HG03064 (cell line): ENCODE results near the gene DNMT3L.
"Not testable (repeated sequence)": the region's sequence is repeated elsewhere in the genome, so short reads cannot be mapped to it uniquely, and the experiment has no call there.

Source experiments
- ATAC-seq: cut with Tn5 transposase; IDR thresholded peaks from one replicate; pipeline ENCODE4 v1.9.1; 2021; ENCODE audit warnings: low read depth; ENCODE audit not compliant: unreplicated experiment

DNMT3L gene

DNA sequence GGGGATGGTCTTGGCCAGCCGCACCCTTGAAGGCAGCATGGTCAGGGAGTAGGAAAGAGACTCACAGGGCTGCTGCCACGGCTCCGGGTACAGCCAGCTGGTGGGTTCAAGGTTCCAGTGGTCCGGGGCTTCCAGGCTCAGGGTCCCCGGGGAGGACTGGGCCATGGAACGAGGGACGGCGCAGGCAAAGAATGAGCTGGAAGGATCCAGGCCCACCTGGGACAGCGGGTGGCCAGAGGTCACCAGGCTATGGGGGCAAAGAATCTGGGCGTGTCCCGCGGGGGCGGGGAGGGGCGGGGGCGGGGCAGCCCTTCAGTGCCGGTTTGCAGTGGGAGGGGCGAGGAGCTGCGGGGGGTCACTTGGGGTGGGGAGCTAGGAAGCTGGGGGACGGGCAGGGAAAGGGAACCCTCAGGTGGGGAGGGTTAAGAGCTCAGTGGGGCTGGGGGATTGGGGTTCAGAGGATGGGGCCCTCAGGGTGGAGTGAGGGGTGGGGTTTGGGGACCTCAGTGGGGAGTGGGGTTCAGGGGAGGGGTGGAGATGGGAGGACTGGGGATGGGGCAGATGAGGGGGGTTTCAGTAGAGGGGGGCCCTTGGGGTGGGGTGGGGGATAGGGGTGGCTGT lies at the start of gene DNMT3L:
Gene DNMT3L, minus strand, starts transcription at position 223 of the 621 bp plus-strand sequence. CDS start 638 bp downstream, outside the sequence.
- no peak for ATAC-seq

DNA sequence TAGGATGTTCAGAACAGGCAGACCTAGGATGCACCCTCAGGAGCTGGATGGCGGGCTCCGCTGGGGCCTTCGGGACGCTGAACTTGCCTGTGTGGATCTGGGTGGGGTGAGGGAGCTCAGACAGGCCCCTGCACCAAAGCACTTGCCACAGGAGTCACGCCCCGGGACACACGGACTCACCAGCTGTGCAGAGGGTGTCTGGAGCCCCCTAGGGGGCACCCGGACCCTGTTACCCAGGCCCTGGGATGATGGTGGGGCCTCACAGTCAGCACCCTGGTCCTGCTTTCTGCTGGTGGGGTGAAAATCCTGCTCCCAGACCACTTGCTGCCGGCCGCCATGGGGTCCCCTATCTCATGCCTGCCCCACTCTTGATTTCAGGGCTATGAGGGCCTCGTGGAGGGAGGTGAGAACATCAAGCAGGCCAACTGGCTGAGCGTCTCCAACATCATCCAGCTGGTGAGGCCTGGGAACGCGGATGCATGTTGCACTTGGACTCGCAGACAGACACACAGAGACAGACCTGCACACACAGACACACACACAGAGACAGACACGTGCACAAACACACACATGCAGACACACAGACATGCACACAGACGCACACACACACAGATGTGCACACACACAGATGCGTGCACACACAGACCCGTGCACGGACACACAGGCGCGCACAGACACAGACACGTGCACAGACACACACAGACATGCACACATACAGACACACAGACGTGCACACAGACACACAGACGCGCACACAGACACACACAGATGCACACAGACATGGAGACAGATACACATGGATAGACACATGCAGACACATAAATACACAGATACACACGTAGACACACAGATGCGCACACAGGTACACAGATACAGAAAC lies 49.2 kb upstream of the DNMT3L start:
- ATAC-seq, result no peak

DNA sequence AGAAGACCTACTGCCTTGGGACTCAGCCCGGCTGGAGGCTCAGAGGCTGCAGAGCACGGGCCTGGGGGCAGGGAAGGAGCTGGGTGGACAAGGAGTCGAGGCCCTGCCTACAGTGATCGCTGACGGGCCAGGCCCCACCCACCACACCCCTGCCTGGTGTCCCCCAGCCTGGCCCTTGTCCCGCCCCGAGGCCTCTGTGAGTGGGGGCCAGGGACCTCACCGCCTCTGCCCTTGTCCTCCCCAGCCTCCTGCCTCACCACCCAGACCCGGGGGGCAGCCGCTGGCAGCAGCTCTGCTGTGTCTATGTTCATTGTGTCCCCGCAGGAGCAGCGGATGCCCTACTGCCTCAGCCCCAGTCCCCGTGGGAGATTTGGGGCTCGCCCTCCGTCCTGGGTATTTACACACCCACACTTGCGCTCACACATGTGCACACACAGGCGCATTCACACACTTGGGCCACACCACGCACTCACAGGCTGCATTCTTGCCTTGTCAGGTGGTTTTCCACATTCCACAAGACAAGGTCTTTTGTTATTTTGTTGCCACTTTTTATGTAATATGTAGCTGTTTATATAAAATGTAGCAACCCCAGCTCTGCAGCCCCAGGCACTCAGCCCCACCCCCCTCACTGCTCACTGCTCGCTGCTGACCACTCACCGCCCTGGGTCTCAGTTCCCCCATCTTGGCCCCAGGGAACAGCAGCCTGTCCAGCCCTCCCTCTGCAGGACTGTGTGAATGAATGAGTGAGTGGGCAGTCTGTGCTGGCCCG lies 45.4 kb upstream of the DNMT3L start:
- no peak for ATAC-seq

DNA sequence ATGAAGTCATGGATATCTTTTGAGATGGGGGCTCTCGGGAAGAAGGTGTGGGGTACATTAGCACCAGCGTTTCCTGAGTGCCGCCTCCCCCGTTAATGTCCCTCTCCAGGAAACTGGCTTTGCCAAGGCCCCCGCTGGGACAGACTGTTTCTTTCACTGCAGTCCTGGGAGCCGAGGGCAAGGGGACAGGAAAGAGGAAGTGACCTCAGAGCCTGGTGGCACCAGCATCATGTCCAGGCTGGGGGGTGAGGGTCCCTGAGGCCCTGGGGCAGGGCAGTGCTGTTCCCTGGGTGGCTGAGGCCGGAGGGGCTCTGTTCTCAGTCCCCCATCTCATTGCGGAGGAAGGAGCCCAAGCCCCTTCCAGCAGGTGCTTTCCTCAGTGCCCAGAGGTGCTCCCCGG lies 44.0 kb upstream of the DNMT3L start:
- ATAC-seq, result no peak

DNA sequence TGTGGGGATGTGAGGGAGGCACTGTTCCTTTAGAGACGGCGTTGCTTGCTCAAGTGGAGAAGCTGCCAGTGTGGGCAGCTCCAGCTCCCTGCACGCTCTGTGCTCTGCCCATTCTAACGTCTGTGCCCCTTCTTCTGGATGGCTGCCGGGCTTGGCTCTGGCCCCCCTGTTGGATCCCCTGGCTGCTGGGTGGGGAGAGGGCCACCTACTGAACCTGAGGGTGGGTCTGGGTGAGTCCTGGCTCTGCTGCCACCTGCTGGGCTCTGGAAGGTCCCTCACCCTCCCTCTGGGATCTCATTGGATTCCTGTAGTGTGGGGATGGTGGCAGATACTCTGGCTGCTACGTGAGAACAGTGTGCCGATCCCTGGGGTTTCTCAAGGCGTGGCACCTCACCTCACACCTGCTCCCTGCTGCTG lies 43.2 kb upstream of the DNMT3L start:
- ATAC-seq, result no peak

DNA sequence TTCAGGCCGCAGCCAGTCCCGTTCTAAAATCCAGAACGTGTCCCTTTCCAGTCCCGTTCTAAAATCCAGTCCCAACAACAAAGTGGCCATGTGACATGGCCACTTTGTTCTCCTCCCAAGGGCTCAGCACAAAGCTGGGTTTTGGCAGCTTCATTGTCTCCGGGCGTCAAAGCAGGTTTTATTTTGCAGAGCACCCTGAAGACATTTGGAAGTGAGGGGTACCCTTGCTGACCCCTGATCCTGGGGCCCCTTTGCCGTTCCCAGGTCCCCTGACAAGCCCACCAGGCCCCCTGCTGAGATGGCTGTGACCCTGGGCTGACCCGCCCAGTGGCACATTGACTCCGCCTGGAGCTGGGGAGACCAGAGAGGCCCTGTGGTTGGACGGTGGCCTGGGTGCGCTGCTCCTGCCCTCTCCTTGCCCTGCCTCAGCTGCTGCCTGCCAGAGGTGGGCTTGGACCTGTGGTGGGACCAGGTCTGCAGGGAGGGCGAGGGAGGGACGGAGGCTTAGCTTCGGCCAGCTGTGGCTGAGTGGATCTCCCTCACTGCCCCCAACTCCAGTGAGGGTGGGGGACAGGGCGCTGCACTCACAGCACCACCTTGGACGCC lies 42.4 kb upstream of the DNMT3L start:
- ATAC-seq, result no peak

DNA sequence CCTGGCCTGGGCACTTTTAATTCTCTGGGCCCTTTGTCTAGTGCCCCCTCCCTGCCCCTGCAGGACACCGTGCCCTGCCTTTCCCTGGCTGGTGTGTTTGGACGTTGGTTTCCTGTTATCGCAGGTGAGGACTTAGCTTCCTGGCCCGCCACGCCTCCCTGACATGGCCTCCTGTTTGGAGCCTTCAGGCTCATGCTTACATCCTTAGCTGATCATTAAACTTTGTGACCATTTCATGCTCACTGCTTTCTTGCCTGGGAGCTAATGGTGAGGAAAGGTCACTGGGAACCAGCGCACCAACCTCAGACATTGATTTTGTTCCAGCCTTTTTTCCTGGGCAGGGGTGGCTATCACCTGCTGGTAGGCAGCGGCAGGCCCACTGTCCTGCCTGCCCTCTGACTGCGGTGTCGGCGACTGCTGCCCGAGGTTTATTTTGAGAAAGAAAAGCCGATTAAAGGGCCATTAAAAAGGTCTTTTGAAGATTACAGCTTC lies 41.8 kb upstream of the DNMT3L start:
- ATAC-seq, result no peak

DNA sequence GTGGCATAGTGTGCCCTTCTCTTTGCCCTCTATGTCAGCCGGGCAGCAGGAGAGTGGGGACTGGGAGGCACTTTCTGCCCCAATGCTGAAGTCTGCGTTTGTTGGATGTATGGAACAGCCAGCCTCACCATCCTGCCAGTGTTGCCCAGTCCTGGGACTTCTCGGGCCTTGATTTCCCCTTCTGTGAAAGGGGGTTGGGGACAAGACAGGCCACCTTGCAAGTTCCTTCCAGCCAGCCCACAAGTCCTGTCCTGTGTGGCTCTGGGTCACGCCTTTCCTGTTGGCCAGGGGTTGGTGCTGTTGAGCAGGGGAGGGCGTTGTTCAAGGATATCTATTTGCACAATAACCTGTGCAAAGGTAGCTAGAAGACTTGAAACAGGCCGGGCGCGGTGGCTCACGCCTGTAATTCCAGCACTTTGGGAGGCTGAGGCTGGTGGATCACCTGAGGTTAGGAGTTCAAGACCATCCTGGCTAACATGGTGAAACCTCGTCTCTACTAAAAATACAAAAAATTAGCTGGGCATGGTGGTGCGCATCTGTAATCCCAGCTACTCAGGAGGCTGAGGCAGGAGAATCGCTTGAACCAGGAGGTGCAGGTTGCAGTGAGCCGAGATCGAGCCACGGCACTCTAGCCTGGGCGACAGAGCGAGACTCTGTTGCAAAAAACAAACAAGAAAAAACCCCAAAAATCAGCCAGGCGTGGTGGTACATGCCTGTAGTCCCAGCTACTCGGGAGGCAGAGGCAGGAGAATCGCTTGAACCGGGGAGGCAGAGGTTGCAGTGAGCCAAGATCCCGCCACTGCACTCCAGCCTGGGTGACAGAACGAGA lies 41.1 kb upstream of the DNMT3L start:
- ATAC-seq, result not testable (repeated sequence)

DNA sequence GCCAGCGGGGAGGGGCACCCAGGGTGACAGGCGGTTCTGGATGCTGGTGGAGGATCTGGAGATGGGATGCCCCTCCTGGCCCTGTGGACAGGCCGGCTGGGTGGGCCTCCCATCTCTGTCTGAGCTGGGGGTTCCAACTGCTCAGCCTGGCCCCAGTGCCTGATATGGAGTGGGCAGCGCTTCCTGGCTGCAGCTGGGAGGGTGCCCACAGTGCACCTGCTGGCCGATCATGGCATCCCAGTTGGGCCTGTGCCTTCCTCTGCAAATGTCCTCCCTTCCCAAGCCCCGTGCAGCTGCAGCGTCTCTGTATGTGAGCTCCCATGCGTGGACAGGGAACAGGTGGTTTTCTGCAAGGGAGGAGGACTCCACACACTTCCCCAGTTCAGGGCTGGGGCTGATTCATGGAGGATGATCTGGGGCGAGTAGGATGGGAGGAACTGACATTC lies 40.3 kb upstream of the DNMT3L start:
- ATAC-seq, result no peak

DNA sequence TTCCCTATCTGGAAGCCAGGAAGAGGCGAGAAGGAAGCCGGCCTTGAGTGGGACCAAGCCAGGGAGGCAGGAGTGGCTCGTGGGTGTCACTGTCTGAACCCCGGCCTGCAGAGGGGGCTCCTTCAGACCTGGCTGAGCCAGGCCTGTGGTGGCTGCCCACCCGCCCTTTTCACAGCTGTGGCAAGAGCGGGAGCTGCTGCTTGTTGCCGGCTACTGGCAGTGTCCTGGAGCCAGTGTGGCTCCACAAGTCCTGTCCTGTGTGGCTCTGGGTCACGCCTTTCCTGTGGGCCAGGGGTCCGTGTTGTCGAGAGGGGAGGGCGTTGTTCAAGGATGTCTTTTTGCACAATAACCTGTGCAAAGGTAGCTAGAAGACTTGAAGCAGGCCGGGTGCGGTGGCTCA lies 39.4 kb upstream of the DNMT3L start:
- ATAC-seq, result no peak

DNA sequence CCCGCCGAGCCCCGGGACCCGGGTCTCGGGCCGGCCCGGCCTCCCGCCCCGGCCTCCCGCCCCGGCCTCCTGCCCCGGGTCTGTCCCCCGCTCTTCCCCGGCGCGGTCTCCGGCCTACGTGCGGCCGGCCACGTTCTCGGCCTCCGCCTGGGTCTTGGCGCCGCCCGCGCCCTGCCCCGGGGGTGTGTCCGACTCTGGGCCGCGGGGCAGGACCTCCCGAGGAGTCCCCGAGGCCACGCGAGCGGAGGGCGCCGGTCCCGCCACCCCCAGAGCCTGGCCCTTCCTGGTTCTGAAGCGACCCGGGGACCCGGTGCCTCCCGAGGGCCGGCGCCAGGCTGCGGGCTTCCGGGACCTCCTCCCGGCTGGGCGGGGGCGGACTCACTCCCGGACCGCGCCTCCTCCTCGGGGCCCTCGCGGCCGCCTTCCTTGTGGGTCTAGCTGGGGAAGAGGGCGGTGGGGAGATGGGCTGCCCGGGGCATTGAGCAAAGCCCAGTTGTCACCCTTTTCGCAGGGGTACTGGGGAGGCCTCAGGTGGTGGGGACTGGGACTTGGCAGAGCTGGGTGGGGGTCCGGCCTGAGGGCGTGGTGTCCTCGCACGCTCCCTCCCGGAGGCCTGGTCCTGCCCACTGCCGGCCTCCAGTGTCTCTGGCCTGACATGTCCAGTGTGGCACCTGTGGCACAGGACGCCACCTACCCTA lies 38.7 kb upstream of the DNMT3L start:
- no peak for ATAC-seq

DNA sequence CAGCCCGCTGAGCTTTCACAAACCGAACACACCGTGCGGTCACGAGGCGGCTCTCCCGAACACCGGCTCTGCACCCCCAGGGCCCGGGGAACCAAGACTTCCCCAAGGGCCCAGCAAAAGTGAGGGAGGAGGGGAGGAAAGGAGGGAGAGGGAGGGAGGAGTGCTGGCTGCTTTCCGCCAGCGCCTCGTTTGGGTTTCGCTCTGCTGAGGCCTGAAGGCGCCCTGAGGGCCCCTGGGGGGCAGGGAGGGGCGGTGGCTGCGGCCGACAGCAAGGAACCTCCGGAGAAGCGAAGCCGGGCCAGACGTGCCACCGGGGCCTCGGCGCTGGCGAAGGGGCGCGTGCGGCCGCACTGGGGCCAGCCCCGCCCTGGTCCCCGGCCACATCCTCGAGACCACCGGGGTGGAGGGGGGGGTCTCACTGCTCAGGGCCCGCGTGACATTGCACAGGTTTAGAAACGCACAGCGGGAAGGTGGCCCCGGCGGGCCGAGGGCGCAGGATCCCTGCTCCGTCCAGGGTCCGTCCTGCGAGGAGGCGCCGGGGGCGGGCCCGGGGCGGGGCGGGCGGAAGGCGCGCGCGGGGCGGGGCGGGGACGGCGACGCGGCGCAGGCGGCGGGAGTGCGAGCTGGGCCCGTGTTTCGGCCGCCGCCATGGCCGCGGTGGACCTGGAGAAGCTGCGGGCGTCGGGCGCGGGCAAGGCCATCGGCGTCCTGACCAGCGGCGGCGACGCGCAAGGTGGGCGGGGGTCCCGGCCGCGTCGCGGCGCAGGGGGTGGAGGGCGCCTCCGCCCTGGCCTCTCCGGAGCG lies 38.0 kb upstream of the DNMT3L start, which contains the start of gene PFKL:
Gene PFKL, plus strand, starts transcription at position 596 of the 804 bp plus-strand sequence. Its CDS starts 53 bp downstream, at position 649.
- ATAC-seq, result no peak

DNA sequence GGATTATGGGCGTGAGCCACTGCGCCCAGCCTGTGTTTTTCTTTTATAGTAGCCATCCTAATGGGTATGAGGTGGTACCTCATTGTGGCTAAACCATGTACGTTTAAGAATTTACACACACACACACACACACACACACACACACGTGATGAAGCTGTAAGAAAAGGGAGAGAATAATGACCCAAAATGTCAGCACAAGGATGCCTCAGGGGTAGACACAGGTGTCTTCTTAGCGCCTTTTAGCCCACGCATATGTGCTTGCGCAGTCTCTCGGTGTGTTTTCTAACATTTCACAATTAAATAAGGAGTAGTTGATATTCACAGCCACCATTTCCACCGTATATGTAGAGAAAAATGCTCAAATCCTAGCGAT lies 37.4 kb upstream of the DNMT3L start:
- ATAC-seq, result no peak

DNA sequence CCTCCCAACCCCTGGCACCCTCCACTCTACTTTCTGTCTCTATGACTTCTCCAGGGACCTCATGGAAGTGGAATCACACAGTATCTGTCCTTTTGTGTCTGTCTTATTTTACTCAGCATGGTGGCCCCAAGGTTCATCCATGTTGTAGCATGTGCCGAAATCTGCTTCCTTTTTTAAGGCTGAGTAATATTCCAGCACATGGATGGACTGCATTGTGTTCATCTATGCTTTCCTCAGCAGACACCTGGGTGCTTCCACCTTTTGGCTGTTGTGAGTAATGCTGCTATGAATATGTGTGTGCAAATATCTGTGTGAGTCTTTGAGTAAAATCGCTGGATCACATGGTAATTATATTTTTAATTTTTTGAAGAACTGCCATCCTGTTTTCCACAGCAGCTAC lies 36.6 kb upstream of the DNMT3L start:
- no peak for ATAC-seq

DNA sequence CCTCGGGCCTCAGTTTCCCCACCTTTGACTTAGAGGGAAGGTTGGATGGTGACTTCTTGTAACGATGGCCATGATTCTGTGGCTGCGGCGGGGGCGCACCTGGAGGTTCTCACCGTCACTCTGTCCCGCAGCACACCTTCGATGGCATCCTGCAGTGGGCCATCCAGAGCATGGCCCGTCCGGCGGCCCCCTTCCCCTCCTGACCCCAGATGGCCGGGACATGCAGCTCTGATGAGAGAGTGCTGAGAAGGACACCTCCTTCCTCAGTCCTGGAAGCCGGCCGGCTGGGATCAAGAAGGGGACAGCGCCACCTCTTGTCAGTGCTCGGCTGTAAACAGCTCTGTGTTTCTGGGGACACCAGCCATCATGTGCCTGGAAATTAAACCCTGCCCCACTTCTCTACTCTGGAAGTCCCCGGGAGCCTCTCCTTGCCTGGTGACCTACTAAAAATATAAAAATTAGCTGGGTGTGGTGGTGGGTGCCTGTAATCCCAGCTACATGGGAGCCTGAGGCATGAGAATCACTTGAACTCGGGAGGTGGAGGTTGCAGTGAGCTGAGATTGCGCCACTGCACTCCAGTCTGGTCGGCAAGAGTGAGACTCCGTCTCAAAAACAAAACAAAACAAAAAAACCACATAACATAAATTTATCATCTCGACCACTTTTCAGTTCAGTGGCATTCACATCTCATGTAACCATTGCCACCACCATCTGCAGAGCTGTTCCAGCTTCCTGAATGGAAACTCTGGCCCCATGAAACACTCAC lies 36.0 kb upstream of the DNMT3L start:
- ATAC-seq, result no peak

DNA sequence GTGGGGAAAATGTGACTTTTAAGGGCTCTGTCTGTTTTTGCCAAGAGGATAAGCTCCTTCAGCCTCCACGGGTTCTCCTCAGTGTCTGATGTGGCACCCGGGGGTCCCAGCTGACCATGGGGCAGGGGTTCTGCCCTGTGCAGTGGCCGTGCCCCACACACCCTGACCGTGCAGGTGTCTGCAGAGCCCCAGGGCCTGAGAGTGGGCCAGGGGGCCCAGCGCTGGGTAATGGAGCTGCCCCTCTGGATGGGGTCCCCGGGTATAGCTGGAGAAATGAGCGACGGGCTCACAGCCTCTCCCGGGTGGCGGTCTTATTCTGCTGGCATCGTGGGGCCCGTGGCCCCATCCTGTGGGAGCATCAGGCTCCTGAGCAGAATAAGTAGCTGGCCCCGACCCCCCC lies 35.2 kb upstream of the DNMT3L start:
- ATAC-seq, result no peak

DNA sequence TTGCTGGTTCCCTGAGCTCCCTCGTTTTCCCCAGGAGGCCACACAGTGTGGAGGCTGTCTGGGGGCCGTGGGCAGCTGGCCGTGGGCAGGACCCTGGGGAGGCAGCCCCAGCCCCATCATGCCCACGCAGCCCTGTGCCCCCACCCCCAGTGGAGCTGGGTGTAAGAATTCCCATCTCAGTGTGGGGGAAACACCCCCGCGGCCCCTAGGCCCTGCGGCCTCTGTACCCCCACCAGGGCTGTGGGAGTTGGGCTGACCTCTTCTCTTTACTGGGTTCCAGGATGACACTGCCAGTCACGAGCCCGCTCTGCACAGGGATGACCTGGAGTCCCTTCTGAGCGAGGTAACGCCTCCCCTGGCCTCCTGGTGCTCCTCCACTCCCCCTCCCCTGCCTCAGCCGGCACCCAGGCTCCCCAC lies 34.4 kb upstream of the DNMT3L start:
- ATAC-seq, result no peak

DNA sequence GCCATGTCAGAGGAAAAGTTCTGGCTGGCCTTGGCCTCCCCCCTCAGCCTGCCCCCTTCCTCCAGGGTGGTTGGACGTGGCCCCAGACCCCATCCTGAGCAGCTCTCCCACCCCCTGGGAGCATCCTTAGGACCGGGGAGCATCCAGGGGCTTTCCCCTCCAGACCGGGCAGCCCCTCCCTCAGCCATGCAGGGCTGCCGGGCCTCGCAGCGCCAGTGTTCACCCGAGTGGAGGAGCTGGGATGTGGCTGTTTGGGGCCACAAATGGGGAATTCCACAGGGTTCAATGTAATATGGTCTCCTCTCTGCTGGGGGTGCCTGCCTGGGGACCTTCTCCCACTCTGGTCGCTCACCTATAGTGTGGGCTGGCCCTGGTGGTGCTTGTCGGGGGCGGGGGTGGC lies 33.9 kb upstream of the DNMT3L start:
- no peak for ATAC-seq
